Measurements from ENCODE around the gene TTC21B. TPM values are rescaled to one million over a fixed set of nuclear protein-coding genes. Genes with fewer than 3 reads are reported as not detected.
"Not testable (repeated sequence)": the region's sequence is repeated elsewhere in the genome, so short reads cannot be mapped to it uniquely, and the experiment has no call there.

TTC21B gene
- polyA plus RNA-seq, 10 donors, result 14.0 to 28.0 (median 19.1) TPM

DNA sequence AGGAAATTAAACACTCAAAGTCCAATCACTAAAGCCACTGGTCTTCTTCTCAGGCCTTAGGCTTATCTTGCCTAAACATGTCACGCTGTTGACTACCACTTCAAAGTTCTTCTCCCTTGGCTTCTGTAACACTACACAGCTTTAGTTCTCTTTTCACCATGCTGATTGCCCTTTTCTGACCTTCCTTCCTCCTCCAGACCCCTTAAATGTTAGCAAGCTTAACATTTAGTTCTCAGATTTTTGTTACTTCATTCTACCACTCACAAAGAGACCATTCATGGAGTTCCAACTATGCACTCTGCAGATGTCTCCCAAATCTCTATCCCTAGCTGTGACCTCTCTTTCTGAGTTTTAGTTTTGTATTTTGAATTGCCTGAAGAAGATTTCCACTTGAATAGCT is 64.4 kb downstream of the TTC21B start:
- no peak for DNase-seq

DNA sequence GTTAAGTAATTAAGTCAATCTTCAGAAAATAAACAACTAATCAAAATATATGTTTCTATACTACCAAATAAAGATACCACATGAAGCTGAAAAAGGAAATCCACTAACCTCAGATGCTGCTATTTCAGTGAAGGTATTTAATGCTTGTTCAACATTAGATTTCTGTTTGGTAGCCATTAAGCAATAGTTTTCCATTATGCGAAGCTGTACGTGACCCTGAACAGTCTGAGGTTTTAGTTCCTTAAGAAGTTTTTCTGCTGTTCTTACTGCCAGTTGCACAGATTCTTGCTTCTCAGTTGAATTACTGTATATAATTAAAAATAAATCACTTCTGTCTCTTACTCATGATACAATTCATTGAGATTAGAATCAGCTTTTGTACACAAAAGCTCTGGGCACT is 65.4 kb downstream of the TTC21B start:
- no peak for DNase-seq

DNA sequence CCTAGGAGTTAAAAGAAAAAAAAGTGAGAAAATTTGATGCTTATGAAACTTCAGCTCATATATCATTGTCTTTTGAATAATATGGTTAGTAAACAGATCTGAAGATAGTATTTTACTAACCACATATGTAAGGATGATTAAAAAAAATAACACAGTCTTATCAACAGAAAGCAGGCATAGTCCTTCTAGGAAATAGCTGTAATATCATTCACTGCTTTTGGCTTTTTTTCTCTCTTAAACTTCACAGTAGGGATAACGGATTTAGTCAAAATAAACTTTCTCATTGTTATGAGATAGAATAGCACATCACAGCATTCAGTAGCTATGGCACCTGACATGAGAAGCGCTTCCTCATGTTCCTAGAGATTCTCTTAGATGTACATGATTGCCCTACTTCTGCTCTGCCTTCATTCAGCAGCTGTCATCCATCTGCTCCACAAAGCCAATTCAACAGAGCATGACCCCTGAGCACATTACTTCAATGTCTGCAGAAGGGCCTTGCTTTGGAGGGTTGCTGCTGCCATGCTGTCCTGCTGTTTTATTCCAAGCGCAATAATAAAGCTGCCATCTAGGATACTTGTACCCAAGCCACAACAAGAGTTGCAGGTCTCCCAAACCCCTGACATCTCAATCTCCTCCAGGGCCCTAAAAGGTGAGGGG is 67.0 kb downstream of the TTC21B start:
- DNase-seq, result no peak

DNA sequence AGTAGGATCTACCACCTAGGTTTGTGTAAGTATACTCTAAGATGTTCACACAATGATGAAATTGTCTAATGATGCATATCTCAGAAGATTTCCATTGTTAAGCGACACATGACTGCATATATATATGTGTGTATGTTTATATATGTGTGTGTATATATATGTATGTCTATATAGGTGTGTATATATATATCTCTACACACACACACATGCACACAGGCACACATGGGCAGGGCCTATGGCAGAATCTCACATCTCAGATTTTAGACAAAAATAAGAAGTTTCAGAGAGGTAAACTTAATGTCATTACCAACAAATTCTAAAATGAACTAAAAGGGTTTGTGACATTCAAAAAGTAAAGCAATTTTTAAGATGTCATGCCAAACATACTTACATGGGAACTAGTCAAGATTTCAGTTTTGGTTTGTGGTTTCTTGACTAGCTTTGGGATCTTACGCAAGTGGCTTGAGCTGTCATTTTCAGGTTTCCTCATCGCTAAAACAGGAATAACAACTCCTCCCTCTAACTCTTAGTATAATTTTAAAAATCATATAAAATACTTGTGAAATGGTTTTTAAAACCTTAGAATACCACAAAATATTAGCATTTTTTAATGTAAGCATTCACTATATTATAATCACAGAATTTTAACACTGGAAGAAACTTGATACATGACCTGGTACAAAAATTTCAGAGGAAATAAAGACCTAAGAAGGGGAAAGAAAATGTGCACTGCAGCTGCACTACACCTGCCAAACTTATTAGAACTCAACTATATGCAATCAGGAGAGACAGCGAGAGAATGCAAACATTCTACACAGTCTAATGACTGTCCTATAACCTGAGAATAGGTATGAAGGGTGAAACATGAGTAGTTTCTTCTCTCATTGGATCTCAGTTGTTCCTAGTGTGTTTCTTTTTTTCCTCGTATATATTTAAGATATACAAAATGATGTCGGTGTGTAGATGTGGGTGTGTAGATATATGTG is 75.7 kb downstream of the TTC21B start:
- DNase-seq, result no peak

DNA sequence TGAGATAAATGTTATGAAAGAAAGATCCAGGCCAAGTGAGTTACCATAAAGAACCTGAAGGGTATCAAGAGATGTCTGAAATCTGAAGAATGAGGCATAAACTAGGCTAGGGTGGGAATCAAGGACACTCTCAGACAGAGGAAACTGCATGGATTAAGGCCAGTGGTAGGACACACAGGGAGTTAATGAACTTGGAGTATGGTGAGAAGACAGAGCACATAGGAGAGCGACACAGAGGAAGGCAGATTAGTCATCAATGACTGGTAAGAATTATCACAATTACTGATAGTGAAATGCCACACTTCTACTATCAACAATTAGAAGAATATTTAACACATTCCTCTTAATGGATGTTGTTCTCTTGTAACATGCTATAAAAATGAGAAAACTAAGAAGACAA is 76.9 kb downstream of the TTC21B start:
- no peak for DNase-seq

DNA sequence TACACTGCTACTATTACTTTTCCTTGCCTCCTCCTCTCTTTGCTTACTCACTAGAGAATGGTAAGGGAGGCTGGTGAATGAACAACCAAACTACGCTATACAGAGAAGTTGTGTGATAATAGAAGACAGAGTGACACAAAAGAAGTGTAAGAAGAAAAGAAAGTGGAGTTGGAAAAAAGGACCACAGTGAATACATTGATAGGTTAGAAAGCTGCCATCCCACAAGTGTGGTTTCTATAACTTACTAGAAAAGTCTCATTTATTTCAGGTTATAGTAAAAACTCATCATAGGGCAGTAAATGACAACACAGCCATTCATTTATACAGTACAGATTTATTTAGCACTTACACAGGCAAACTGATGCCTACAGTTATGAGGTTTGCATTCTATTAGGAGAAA is 77.3 kb downstream of the TTC21B start:
- DNase-seq, result no peak

DNA sequence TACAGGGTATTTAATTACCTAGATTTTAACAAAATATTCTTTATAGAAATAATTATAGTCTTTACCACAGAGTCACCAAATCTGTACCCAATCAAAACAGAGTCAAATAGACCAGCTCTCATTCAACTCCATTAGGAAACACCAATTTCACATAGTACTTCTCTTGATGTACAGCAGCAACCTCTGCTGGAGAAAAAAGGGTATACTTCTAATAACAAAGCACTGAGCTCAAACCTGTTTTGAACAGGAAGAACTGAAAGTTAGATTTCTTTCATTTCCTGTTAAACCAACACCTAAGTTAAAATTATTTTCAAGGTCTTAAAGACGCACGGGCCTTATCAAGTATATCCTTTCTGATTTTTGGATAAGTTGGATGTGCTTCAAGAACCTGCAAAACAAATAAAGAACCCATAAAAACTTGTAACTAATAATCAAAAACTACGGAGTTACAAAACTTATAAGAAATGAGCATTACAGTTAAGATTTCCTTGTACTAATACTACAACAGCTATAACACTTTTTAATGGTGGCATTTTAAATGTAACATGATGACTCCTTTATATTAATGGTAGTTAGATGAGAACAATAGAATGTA is 79.0 kb downstream of the TTC21B start:
- DNase-seq, result peak; percentile 36 to 68 (median 38)

DNA sequence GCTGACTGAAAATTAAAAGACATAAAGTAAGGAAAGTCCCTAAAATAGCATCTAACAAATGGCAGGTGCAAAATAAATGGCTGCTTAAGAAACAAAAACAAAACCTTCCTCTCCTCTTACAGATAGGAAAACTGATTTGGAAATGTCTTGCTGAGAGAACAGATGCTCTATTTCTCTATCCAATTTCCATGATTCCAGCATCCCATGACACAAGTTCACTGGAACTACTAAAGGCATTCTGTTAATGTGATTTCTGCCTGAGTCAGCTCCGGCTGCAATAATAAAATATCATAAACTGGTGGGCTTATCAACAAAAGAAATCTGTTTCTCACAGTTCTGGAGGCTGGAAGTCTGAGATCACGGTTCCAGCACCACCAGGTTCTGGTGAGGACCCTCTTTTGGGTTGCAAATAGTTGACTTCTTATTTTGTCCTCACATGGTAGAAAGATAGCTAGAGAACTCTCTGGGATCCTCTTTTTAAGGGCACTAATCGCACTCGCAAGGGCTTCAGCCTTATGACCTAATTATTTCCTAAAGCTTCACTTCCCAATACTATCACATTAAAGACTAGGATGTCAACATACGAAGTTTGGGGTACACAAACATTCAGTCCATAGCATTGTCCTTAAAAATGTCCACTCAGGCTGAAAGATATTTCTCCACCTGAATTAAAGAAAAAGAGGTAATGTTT is 81.3 kb downstream of the TTC21B start:
- DNase-seq, result peak in 1 of 3 donors; percentile 41

DNA sequence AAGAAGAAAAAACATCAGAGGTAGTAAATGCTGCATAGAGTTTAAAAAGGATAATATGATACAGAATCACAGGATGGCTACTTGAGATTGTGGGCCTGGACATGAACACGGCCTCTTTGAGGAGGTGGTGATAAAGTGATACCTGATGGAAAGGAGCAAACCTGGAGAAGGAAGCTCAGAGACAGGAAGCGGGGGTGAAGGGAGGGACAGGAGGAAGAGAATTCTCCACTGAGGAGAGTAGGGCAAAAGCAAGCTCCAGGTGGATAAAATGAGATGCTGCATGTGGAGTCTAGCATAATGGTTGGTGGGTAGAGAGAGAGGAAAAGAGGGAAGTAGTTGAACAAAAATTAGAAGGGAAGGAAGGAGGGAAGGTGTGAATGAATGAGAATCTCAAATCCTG is 82.6 kb downstream of the TTC21B start:
- DNase-seq, result no peak

DNA sequence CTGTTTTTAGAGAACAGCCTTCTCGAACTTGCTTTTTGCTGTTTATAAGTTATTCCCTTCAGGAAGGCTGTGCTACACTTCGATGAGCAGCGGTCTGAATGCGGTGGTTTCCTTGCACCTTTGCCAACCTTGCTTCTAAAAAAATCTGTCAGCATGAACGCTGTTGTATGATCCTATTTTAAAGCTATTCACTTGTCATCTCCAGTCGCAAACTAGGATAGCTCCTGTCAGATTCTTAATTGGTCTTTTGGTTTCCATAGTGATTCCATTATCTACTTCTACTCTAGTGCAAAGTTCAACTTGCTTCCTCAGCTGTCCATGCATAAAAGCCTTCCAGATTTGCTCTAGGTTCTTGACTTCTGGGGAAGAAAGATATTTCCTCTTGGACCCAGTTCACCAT is 83.2 kb downstream of the TTC21B start:
- no peak for DNase-seq

DNA sequence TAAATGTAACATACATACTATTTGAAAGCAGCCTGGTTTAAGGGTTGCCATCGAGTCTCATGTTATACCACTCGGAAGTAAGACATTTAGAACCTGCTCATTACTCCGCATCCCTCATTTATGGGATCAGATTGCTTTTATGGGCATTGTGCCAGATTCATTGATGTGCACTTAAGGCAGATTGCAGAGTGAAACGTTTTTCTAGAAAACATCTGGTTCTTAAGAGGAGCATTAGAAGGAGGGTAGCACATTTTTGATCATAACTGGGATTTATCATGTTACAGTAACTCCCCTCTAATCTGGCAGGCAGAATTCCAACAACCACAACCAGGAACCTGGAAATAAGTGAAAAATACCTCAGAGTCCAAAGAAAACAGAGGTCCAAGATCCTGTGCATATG is 85.4 kb downstream of the TTC21B start:
- peak in 1 of 3 donors; percentile 30 for DNase-seq

DNA sequence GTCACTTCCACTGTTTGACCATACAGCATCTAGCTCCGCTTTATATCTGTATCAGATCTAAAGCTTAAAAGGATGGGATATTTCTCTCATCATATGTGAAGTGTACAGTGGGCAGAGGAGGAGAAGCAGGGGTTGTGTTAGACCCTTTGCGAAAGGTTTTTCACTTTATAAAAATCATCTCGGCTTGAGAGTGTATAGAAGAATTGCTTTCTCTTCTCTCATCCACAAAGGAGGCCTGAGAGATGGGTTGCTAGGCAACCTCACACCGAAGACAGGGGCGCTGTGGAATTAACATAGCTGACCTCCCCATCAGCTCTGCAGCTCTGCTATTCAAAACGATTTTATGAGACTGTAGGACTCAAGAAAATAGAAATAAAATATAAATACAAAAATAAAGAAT is 89.3 kb downstream of the TTC21B start:
- no peak for DNase-seq

DNA sequence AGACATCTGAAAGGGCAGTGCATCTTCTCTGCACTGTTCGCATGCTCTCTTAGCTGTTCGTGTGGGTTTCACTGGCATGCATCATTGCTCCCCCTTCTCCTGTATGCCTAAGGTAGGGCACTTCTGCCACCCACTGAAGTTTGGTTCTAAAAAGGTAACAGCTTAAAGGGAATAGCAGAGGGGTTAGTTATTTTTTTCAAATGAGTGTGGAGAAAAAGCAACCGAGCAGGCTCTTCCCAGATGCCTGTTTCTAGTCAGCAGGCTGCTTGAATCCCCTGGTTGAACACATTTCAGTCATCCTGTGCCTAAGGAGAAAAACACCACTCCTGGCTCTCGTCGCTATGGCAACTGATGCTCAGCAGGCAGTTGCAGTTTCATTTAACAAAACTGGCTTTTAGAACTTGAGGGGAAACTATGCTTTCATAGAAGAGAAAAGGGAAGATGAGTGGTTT is 89.7 kb downstream of the TTC21B start:
- DNase-seq, result peak in 1 of 3 donors; percentile 23

DNA sequence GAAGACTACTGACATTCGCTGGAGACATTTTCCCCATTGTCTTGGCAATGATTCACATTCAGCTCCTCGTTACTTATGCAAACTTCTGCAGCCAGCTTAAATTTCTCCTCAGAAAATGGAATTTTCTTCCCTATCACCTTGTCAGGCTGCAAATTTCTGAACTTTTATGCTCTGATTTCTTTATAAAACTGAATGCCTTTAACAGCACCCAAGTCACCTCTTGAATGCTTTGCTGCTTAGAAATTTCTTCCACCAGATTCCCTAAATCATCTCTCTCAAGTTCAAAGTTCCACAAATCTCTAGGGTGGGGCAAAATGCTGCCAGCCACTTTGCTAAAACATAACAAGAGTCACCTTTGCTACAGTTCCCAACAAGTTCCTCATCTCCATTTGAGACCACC is 92.5 kb downstream of the TTC21B start:
- DNase-seq, result not testable (repeated sequence)

DNA sequence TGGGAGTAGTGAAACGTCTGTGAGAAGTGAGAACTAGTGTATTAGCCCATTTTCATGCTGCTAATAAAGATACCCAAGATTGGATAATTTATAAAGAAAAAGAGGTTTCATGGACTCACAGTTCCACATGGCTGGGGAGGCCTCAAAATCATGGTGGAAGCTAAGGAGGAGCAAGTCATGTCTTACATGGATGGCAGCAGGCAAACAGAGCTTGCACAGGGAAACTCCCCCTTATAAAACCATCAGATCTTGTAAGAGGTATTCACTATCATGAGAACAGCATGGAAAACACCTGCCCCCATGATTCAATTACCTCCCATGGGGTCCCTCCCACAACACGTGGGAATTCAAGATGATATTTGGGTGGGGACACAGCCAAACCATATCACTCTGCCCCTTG is 93.9 kb downstream of the TTC21B start:
- DNase-seq, result not testable (repeated sequence)

DNA sequence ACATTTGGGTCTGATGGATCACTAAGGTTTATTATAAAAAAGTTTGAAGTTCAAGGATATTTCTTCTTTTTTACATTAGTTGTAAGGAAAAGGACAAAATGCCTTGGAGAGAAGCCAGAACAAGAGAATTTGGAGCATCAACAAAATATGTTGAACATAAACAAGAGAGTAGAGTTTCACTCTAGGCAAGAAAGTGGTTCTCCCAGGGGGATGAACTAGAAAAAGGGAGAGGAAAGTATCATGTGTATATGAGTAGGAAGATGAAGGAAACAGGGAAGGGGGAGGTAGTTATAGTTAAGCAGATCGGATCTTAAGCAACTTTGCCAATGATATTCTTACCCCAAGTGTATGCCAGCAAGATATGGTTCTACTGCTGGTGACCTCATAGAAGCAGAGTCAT is 95.7 kb downstream of the TTC21B start:
- DNase-seq, result peak in 1 of 3 donors; percentile 48

DNA sequence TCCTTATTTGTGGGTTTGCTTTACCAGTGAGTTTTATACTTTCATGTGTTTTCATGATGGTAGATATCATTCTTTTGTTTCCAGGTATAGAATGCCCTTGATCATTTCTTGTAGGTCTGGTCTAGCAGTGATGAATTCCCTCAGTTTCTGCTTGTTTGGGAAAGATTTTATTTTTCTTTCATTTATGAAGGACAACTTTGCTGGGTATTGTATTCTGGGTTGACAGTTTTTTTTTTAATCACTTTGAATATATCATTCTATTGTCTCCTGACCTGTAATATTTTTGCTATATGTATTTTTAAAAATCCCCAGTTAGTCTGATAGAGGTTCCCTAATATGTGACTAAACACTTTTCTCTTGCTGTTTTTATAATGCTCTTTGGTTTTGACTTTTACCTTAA is 101.2 kb downstream of the TTC21B start:
- DNase-seq, result no peak

DNA sequence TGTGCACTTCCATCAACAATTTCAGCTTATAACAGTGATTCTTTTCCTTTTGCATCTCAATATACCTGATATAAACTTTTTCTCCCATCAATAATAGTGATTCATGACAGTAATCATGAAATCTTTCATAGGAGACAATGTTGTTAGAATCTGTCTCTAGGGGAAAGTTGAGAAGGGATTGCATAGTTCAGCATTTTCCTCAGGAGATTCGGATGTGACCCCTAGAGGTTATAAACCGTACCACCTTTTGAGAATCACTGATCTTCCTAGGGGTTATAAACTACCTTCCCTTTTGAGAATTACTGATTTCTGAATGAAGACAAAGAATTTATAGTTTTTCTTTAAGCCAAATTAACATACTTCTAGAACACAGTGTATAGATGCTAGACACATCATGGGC is 106.6 kb downstream of the TTC21B start:
- DNase-seq, result no peak

DNA sequence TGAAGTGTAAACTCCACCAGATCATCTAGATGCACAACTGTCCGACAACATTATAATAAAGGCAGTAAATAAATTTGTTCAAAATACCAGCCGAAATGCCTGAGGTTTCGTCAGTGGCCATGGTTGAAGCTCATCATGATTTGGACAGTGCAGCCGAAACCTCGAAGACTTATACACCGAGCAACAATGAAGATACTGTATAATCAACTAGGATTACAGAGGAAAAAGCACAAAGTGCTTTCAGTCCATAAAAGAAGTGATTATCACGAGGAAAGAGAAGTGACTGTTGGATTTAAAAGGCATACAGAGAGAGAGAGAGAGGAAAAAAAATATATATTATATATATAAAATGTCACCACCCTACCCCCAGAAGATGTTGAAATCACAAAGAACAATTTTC is 107.5 kb downstream of the TTC21B start:
- DNase-seq, result no peak

DNA sequence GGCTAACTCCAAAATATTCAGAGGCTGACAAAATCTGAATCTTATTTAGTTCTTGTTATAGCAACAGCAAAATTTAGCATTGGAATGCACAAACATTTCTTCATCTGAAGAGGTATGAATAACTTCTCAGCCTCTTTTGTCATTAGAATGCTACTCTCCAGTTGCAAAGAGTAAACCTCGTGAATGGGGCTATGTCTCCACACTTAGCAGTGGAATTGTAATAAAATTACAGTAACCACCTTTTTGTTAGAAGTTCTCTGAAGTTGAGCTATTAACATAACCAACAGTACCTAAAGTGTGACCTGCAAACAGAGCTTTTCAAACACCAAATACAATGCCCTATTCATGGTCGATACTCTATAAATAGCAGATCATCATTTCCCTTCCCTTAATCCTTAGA is 109.4 kb downstream of the TTC21B start:
- no peak for DNase-seq

DNA sequence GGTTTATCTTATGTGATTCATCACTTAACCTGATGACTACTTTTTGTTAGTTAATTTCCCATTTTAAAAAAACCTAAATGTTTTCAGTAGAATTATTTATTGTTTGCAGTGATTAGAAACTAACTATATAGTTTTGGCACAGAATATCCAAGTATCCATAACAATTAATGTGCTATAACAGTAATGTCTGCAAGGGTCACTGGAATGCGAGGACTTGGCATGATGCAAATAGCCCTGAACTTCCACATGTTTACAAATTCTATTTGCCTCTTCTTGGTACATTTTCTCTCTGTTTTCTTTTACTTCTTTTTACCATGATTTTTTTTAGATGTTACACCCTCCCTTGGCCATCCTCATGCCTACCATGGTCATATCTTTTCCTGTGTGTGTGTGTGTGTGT is 110.2 kb downstream of the TTC21B start:
- DNase-seq, result no peak

DNA sequence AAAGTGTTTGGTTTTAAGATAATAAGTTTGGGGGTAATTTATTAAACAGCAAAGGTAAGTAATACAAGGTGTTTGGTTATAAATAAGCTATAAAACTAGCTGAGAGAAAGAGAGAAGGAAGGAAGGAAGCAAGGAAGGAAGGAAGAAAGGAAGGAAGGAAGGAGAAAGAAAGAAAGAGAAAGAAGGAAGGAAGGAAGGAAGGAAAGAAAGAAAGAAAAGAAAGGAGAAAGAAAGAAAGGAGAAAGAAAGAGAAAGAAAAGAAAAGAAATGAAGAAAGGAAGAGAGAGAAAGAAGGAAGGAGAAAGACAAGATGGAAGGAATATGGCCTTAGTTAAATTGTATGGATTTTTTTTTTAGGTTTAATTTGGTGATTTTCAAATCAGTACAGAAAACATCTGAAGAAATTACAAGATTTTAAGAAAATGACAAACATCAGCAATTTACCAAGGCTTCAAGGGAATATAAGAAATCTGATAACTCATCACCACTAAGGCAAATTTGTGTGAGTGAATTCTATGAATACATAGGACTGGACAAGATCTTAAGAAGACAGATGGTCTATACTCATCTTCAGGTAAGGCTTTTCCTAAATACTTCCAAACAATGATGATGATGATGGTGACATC is 113.1 kb downstream of the TTC21B start:
- DNase-seq, result no peak

All from muscle of back (tissue), 11 donors.